PC-9 (cell line): ENCODE results near the gene KRTAP5-5. TPM values are rescaled to one million over a fixed set of nuclear protein-coding genes. Genes with fewer than 3 reads are reported as not detected.
A peak's percentile ranks its signal among the peaks of the same experiment; 100 is the strongest.

ENCODE experiments used
- BruUV-seq: library from RNA; stranded (reverse); fragments of 400-500 nt; replicated peaks from 2 replicates; lab custom pipeline; 2021; lab: Mats Ljungman, UMichigan
- CTCF ChIA-PET: fragments of 300-600 bp; sonication (Branson Sonifier 250); formaldehyde crosslinking; loops from one replicate; lab custom pipeline; 2022; ENCODE audit warnings: antibody characterized with exemption; lab: Charles Lee
- POLR2A ChIA-PET: fragments of 300-600 bp; sonication (Branson Sonifier 250); formaldehyde crosslinking; loops from one replicate; lab custom pipeline; 2022; ENCODE audit warnings: antibody characterized with exemption; ENCODE audit not compliant: unreplicated experiment; lab: Charles Lee
- DNase-seq, 2 experiments: peaks; one replicate each; pipeline versions ENCODE4 v3.0.0 to v3.0.0-alpha.2; 2015 to 2022; ENCODE audit warnings: mixed read lengths in 1 of 2
- H2AFZ ChIP-seq: fragments of 200-600 bp; sonication (generic); 2 replicates; pipeline ENCODE4 v1.8.1; 2017; ENCODE audit warnings: antibody characterized with exemption
- H3F3A ChIP-seq: fragments of 200-600 bp; sonication (generic); 2 replicates; pipeline ENCODE4 v1.8.1; 2017; ENCODE audit warnings: antibody characterized with exemption, mild to moderate bottlenecking, low read depth; ENCODE audit not compliant: insufficient read depth
- H3K27ac ChIP-seq: fragments of 200-600 bp; sonication (generic); 2 replicates; pipeline ENCODE4 v1.6.1; 2016; ENCODE audit warnings: mixed run types
- H3K27me3 ChIP-seq: fragments of 200-600 bp; sonication (generic); 2 replicates; pipeline ENCODE4 v1.6.1; 2016; ENCODE audit warnings: low read depth, mixed run types; ENCODE audit not compliant: insufficient read depth
- H3K36me3 ChIP-seq: fragments of 200-600 bp; sonication (generic); 2 replicates; pipeline ENCODE4 v1.6.1; 2016; ENCODE audit warnings: low read depth, mixed run types
- H3K4me1 ChIP-seq: fragments of 200-600 bp; sonication (generic); replicated peaks from 2 replicates; pipeline ENCODE4 v1.6.1; 2016; ENCODE audit warnings: mixed run types; ENCODE audit not compliant: insufficient read depth
- H3K4me2 ChIP-seq: fragments of 200-600 bp; sonication (generic); 2 replicates; pipeline ENCODE4 v1.6.1; 2017; ENCODE audit warnings: mixed run types
- H3K4me3 ChIP-seq: fragments of 200-600 bp; sonication (generic); 2 replicates; pipeline ENCODE4 v1.6.1; 2016; ENCODE audit warnings: mixed run types
- H3K79me2 ChIP-seq: fragments of 200-600 bp; sonication (generic); 2 replicates; pipeline ENCODE4 v1.6.1; 2017; ENCODE audit warnings: low read depth, mixed run types
- H3K9me2 ChIP-seq: fragments of 200-600 bp; sonication (generic); 2 replicates; pipeline ENCODE4 v1.8.1; 2017; ENCODE audit warnings: mild to moderate bottlenecking; ENCODE audit not compliant: insufficient read depth
- H3K9me3 ChIP-seq: fragments of 200-600 bp; sonication (generic); 2 replicates; pipeline ENCODE4 v1.8.1; 2016; ENCODE audit warnings: low read depth; ENCODE audit not compliant: insufficient read depth
- H4K20me1 ChIP-seq: fragments of 200-600 bp; sonication (generic); 2 replicates; pipeline ENCODE4 v1.8.1; 2017; ENCODE audit not compliant: insufficient read depth
- CTCF ChIP-seq: fragments of 200-600 bp; sonication (generic); conservative IDR thresholded peaks from 2 replicates; pipeline ENCODE4 v1.6.1; 2017; ENCODE audit warnings: mixed run types, antibody characterized with exemption, mild to moderate bottlenecking, moderate library complexity
- EZH2 ChIP-seq: fragments of 200-600 bp; sonication (generic); IDR thresholded peaks from 2 replicates; pipeline ENCODE4 v1.8.0; 2017; ENCODE audit warnings: antibody characterized with exemption, low read depth
- intact Hi-C: fragments of 100-400 bp; cut with micrococcal nuclease; formaldehyde crosslinking; loops from one replicate; pipeline ENCODE4 v1.10.0; 2022; ENCODE audit not compliant: unreplicated experiment
- total RNA-seq: library from RNA; stranded (reverse); gene quantifications from 2 replicates; pipeline ENCODE4 v1.2.3, GENCODE V29; 2021

Gene KRTAP5-5
- total RNA-seq, 1 experiment from 2014 or later = not detected

- Histone ChIP-seq H3K79me2 (no peaks in the 10 kb centered on the region), H3K4me2 (no peak overlapping the region), H4K20me1 (no peaks in the 10 kb centered on the region), H3K4me3 (no peak overlapping the region), H3K27me3 (peaks cover 52% of the 10 kb centered on the region), H3K27ac (no peak overlapping the region), H2AFZ (no peak overlapping the region), H3K9me2 (no peaks in the 10 kb centered on the region), H3K9me3 (no peaks in the 10 kb centered on the region), H3F3A (no peaks in the 10 kb centered on the region), H3K4me1 (no peaks in the 10 kb centered on the region), H3K36me3 (no peaks in the 10 kb centered on the region)
- intact Hi-C loops = no loop called here
- no peak for TF ChIP-seq CTCF
- no peak for TF ChIP-seq EZH2
- ChIA-PET POLR2A (no interaction called here), CTCF (no interaction called here)
- no peak for DNase-seq
- BruUV-seq = no TSS peak
Observed at GRCh38 chr11:1639102-1639620, 9.6 kb downstream of the KRTAP5-5 start.

GRCh38 chr11:1639666-1640065 is 10.1 kb downstream of the KRTAP5-5 start:
- H3K4me2 ChIP-seq = no peak overlapping the region
- no peak for DNase-seq
- no peak for TF ChIP-seq EZH2
- TF ChIP-seq CTCF = no peak
- no peak overlapping the region for H2AFZ ChIP-seq
- H3K36me3 ChIP-seq = no peaks in the 10 kb centered on the region
- H3K27me3 ChIP-seq = peaks cover 46% of the 10 kb centered on the region; the same call in 1 of the 2 replicates
- no peak overlapping the region for H3K4me3 ChIP-seq
- H3K27ac ChIP-seq = no peak overlapping the region
- no peaks in the 10 kb centered on the region for H4K20me1 ChIP-seq
- H3K9me2 ChIP-seq = no peaks in the 10 kb centered on the region
- no peaks in the 10 kb centered on the region for H3K9me3 ChIP-seq
- no TSS peak for BruUV-seq
- no peaks in the 10 kb centered on the region for H3F3A ChIP-seq
- H3K79me2 ChIP-seq = no peaks in the 10 kb centered on the region
- no peaks in the 10 kb centered on the region for H3K4me1 ChIP-seq
- ChIA-PET CTCF (interaction anchor here (0.6 kb wide), 1 partner anchor 469 kb away, joined by 10 read pairs; no protein-coding TSS in a partner anchor), POLR2A (no interaction called here)
- intact Hi-C loops = no loop called here

GRCh38 chr11:1640076-1640946 is 10.7 kb downstream of the KRTAP5-5 start:
- no peaks in the 10 kb centered on the region for H3K9me2 ChIP-seq
- H3K27me3 ChIP-seq = peaks cover 47% of the 10 kb centered on the region
- TF ChIP-seq EZH2 (no peak), CTCF (peak; percentile 81)
- H3K4me1 ChIP-seq = no peaks in the 10 kb centered on the region
- H3K79me2 ChIP-seq = no peaks in the 10 kb centered on the region
- no peaks in the 10 kb centered on the region for H4K20me1 ChIP-seq
- no peak overlapping the region for H3K4me3 ChIP-seq
- POLR2A ChIA-PET = no interaction called here
- H3K27ac ChIP-seq = no peak overlapping the region
- BruUV-seq = no TSS peak
- no peak for DNase-seq
- CTCF ChIA-PET = interaction anchor here (0.6 kb wide), 1 partner anchor 469 kb away, joined by 10 read pairs; no protein-coding TSS in a partner anchor
- no peaks in the 10 kb centered on the region for H3F3A ChIP-seq
- no peak overlapping the region for H2AFZ ChIP-seq
- no peaks in the 10 kb centered on the region for H3K36me3 ChIP-seq
- H3K9me3 ChIP-seq = no peaks in the 10 kb centered on the region
- intact Hi-C loops = no loop called here
- H3K4me2 ChIP-seq = no peak overlapping the region
